GM23338 (cell line): ENCODE measurements around the gene PTPRA. TPM values are rescaled to one million over a fixed set of nuclear protein-coding genes. Genes with fewer than 3 reads are reported as not detected.
A peak's percentile ranks its signal among the peaks of the same experiment; 100 is the strongest.
"Not testable (repeated sequence)": the region's sequence is repeated elsewhere in the genome, so short reads cannot be mapped to it uniquely, and the experiment has no call there.

Source experiments
- ATAC-seq: fragments of 200-7000 bp; cut with Tn5 transposase; 3 replicates; pipeline ENCODE4 v1.9.1; 2020
- DNase-seq: peaks from one replicate; pipeline ENCODE4 v3.0.0-alpha.2; 2015; ENCODE audit warnings: low spot score
- H2AFZ ChIP-seq: fragments of 200-600 bp; sonication (generic); 2 replicates; pipeline ENCODE4 v1.8.0; 2016; ENCODE audit warnings: antibody characterized with exemption, mild to moderate bottlenecking, moderate library complexity
- H3F3A ChIP-seq: fragments of 200-600 bp; sonication (generic); replicated peaks from 2 replicates; pipeline ENCODE4 v1.8.0; 2017; ENCODE audit warnings: antibody characterized with exemption, mixed run types, low read depth
- H3K27ac ChIP-seq: fragments of 200-600 bp; sonication (generic); 2 replicates; pipeline ENCODE4 v1.6.1; 2016; ENCODE audit warnings: low read depth
- H3K27me3 ChIP-seq: fragments of 200-600 bp; sonication (generic); 2 replicates; pipeline ENCODE4 v1.8.0; 2016; ENCODE audit warnings: mild to moderate bottlenecking, mixed run types, moderate library complexity; ENCODE audit not compliant: insufficient read depth
- H3K36me3 ChIP-seq: fragments of 200-600 bp; sonication (generic); 2 replicates; pipeline ENCODE4 v1.8.0; 2016; ENCODE audit warnings: mild to moderate bottlenecking; ENCODE audit not compliant: insufficient read depth
- H3K4me1 ChIP-seq: fragments of 200-600 bp; sonication (generic); 2 replicates; pipeline ENCODE4 v1.8.0; 2016; ENCODE audit warnings: mild to moderate bottlenecking, moderate library complexity; ENCODE audit not compliant: insufficient read depth
- H3K4me2 ChIP-seq: fragments of 200-600 bp; sonication (generic); 2 replicates; pipeline ENCODE4 v1.7.1; 2017; ENCODE audit warnings: mixed run types
- H3K4me3 ChIP-seq: fragments of 200-600 bp; sonication (generic); 2 replicates; pipeline ENCODE4 v1.6.1; 2016; ENCODE audit warnings: mixed run types
- H3K79me2 ChIP-seq: fragments of 200-600 bp; sonication (generic); replicated peaks from 2 replicates; pipeline ENCODE4 v1.8.0; 2017; ENCODE audit warnings: mild to moderate bottlenecking; ENCODE audit not compliant: insufficient read depth
- H3K9me2 ChIP-seq: fragments of 200-600 bp; sonication (generic); 2 replicates; pipeline ENCODE4 v1.8.0; 2017; ENCODE audit not compliant: insufficient read depth
- H4K20me1 ChIP-seq: fragments of 200-600 bp; sonication (generic); replicated peaks from 2 replicates; pipeline ENCODE4 v1.8.0; 2017; ENCODE audit warnings: mild to moderate bottlenecking; ENCODE audit not compliant: insufficient read depth
- H3K27ac Mint-ChIP-seq: 2 replicates; pipeline ENCODE4 v1.8.0; 2020; ENCODE audit warnings: inconsistent platforms, mild to moderate bottlenecking, moderate library complexity, mixed read lengths
- H3K27me3 Mint-ChIP-seq: 3 replicates; pipeline ENCODE4 v1.8.0; 2022; ENCODE audit warnings: low read depth, mild to moderate bottlenecking, moderate library complexity, mixed read lengths, inconsistent platforms; ENCODE audit not compliant: insufficient read depth, poor library complexity
- H3K36me3 Mint-ChIP-seq: 3 replicates; pipeline ENCODE4 v1.8.0; 2021; ENCODE audit warnings: low read depth, mild to moderate bottlenecking, inconsistent platforms, moderate library complexity, mixed read lengths
- H3K4me1 Mint-ChIP-seq: 3 replicates; pipeline ENCODE4 v1.8.0; 2020; ENCODE audit warnings: mild to moderate bottlenecking, inconsistent platforms, mixed read lengths
- H3K4me3 Mint-ChIP-seq: 3 replicates; pipeline ENCODE4 v1.8.0; 2021; ENCODE audit warnings: moderate library complexity, mild to moderate bottlenecking, inconsistent platforms, mixed read lengths
- H3K9me3 Mint-ChIP-seq: 3 replicates; pipeline ENCODE4 v1.8.0; 2020; ENCODE audit warnings: moderate library complexity, mild to moderate bottlenecking, inconsistent platforms, mixed read lengths
- CREB1 ChIP-seq: fragments of 250-450 bp; sonication (Bioruptor Pico); IDR thresholded peaks from 2 replicates; pipeline ENCODE4 v1.5.0; 2020; ENCODE audit warnings: low read depth, mild to moderate bottlenecking, moderate library complexity
- EZH2phosphoT487 ChIP-seq: fragments of 200-600 bp; sonication (generic); IDR thresholded peaks from one replicate; pipeline ENCODE4 v1.8.1; 2018; ENCODE audit warnings: antibody characterized with exemption; ENCODE audit not compliant: unreplicated experiment
- JUNB ChIP-seq: IDR thresholded peaks from one replicate; pipeline ENCODE4 v1.6.1; 2016; ENCODE audit warnings: antibody characterized with exemption; ENCODE audit not compliant: unreplicated experiment
- NANOG ChIP-seq: IDR thresholded peaks from 2 replicates; pipeline ENCODE4 v1.6.1; 2016; ENCODE audit warnings: antibody characterized with exemption, borderline replicate concordance
- POLR2AphosphoS5 ChIP-seq: IDR thresholded peaks from 2 replicates; pipeline ENCODE4 v1.6.1; 2016; ENCODE audit warnings: antibody characterized with exemption, low read depth
- STAT1 ChIP-seq: IDR thresholded peaks from one replicate; pipeline ENCODE4 v1.6.1; 2016; ENCODE audit warnings: antibody characterized with exemption; ENCODE audit not compliant: unreplicated experiment
- ZNF114 ChIP-seq: fragments of 250-450 bp; sonication (Bioruptor Pico); IDR thresholded peaks from 2 replicates; pipeline ENCODE4 v1.5.0; 2020; ENCODE audit warnings: mild to moderate bottlenecking, moderate library complexity
- ZNF331 ChIP-seq: fragments of 250-450 bp; sonication (Bioruptor Pico); IDR thresholded peaks from 2 replicates; pipeline ENCODE4 v1.5.0; 2020; ENCODE audit warnings: low read depth, mild to moderate bottlenecking, moderate library complexity
- polyA plus RNA-seq: library from polyadenylated mRNA; unstranded; fragments of >200 nt; fragmentation: Nextera tagmentation; extraction: Ambion mirVana; gene quantifications from 2 replicates; pipeline ENCODE4 v1.2.1, GENCODE V29; 2016
- total RNA-seq: library from RNA; depleted of rRNA; stranded (reverse); fragments of >200 nt; shearing (Covaris generic); gene quantifications from 2 replicates; pipeline ENCODE4 v1.2.3, GENCODE V29; 2014
- TF ChIP-seq, protein P1 (sequence below): IDR thresholded peaks from one replicate; pipeline ENCODE4 v1.6.1; 2018; ENCODE audit warnings: antibody characterized with exemption; ENCODE audit not compliant: unreplicated experiment
- TF ChIP-seq, protein P2 (sequence below), 2 experiments: fragments of 200-600 bp in 1 of 2; sonication (generic) in 1 of 2; conservative IDR thresholded peaks; 2 replicates each; pipeline versions ENCODE4 v1.5.1 to v1.6.1; 2016 to 2017; ENCODE audit warnings: antibody characterized with exemption in 2 of 2, low read depth in 2 of 2, mild to moderate bottlenecking in 2 of 2, moderate library complexity in 1 of 2

The PTPRA gene
- total and polyA plus RNA-seq, 2 experiments from 2014 or later, result 37.8 to 39.3 TPM

- ATAC-seq (peak; percentile 14), DNase-seq (no peak)
- TF ChIP-seq EZH2phosphoT487 (no peak), STAT1 (no peak), NANOG (no peak), ZNF114 (CRISPR knock-in tag) (no peak), CREB1 (CRISPR knock-in tag) (no peak), ZNF331 (CRISPR knock-in tag) (no peak), JUNB (no peak), POLR2AphosphoS5 (no peak)
- TF ChIP-seq, protein P1, sequence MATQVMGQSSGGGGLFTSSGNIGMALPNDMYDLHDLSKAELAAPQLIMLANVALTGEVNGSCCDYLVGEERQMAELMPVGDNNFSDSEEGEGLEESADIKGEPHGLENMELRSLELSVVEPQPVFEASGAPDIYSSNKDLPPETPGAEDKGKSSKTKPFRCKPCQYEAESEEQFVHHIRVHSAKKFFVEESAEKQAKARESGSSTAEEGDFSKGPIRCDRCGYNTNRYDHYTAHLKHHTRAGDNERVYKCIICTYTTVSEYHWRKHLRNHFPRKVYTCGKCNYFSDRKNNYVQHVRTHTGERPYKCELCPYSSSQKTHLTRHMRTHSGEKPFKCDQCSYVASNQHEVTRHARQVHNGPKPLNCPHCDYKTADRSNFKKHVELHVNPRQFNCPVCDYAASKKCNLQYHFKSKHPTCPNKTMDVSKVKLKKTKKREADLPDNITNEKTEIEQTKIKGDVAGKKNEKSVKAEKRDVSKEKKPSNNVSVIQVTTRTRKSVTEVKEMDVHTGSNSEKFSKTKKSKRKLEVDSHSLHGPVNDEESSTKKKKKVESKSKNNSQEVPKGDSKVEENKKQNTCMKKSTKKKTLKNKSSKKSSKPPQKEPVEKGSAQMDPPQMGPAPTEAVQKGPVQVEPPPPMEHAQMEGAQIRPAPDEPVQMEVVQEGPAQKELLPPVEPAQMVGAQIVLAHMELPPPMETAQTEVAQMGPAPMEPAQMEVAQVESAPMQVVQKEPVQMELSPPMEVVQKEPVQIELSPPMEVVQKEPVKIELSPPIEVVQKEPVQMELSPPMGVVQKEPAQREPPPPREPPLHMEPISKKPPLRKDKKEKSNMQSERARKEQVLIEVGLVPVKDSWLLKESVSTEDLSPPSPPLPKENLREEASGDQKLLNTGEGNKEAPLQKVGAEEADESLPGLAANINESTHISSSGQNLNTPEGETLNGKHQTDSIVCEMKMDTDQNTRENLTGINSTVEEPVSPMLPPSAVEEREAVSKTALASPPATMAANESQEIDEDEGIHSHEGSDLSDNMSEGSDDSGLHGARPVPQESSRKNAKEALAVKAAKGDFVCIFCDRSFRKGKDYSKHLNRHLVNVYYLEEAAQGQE, result no peak
- TF ChIP-seq, protein P2, sequence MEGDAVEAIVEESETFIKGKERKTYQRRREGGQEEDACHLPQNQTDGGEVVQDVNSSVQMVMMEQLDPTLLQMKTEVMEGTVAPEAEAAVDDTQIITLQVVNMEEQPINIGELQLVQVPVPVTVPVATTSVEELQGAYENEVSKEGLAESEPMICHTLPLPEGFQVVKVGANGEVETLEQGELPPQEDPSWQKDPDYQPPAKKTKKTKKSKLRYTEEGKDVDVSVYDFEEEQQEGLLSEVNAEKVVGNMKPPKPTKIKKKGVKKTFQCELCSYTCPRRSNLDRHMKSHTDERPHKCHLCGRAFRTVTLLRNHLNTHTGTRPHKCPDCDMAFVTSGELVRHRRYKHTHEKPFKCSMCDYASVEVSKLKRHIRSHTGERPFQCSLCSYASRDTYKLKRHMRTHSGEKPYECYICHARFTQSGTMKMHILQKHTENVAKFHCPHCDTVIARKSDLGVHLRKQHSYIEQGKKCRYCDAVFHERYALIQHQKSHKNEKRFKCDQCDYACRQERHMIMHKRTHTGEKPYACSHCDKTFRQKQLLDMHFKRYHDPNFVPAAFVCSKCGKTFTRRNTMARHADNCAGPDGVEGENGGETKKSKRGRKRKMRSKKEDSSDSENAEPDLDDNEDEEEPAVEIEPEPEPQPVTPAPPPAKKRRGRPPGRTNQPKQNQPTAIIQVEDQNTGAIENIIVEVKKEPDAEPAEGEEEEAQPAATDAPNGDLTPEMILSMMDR (conservative IDR thresholded peaks at IDR 0.05; ENCODE audit: low read depth in 2 of 2), result no peak
- Histone ChIP-seq H3K4me2 (peak overlapping the region; percentile 79), H2AFZ (peak overlapping the region; percentile 97), H3K36me3 (no peaks in the 10 kb centered on the region), H3K4me3 (peak overlapping the region; percentile 64), H3F3A (0 out of 2 replicates have a peak, but pooled peaks cover 3% of the 10 kb centered on the region), H3K27ac (no peak overlapping the region), H3K79me2 (no peaks in the 10 kb centered on the region), H3K27me3 (peaks cover 42% of the 10 kb centered on the region), H3K4me1 (peaks cover 7% of the 10 kb centered on the region; the same call in 1 of the 2 replicates), H4K20me1 (no peaks in the 10 kb centered on the region), H3K9me2 (0 out of 2 replicates have a peak, but pooled peaks cover 3% of the 10 kb centered on the region)
- H3K36me3 Mint-ChIP-seq, result no peaks in the 10 kb centered on the region
- no peaks in the 10 kb centered on the region for H3K9me3 Mint-ChIP-seq
- H3K4me1 Mint-ChIP-seq, result peaks cover 23% of the 10 kb centered on the region
- peak overlapping the region; percentile 70 for H3K4me3 Mint-ChIP-seq
- H3K27me3 Mint-ChIP-seq, result peaks cover 38% of the 10 kb centered on the region
- no peak overlapping the region for H3K27ac Mint-ChIP-seq
Measured at GRCh38 chr20:3072530-3073250, 199.4 kb downstream of the PTPRA start.

- peak overlapping the region; percentile 8; the same call in 1 of the 3 replicates for H3K4me3 Mint-ChIP-seq
- peaks cover 38% of the 10 kb centered on the region for H3K27me3 Mint-ChIP-seq
- peaks cover 23% of the 10 kb centered on the region for H3K4me1 Mint-ChIP-seq
- H3K4me1 ChIP-seq, H4K20me1 ChIP-seq, H3K9me2 ChIP-seq, H3K27ac Mint-ChIP-seq, H3K9me3 Mint-ChIP-seq, DNase-seq, H3K27ac ChIP-seq, ATAC-seq, H3K4me3 ChIP-seq, H3K79me2 ChIP-seq, H3K36me3 Mint-ChIP-seq, H3F3A ChIP-seq, H3K36me3 ChIP-seq: not testable (repeated sequence)
- Histone ChIP-seq H3K27me3 (peaks cover 42% of the 10 kb centered on the region), H3K4me2 (peak overlapping the region; percentile 79; the same call in 1 of the 2 replicates), H2AFZ (peak overlapping the region; percentile 97; the same call in 1 of the 2 replicates)
Measured at GRCh38 chr20:3073251-3073643, 200.0 kb downstream of the PTPRA start.
